ENCODE data around the gene TCAF2.
"Not testable (repeated sequence)": the region's sequence is repeated elsewhere in the genome, so short reads cannot be mapped to it uniquely, and the experiment has no call there.

The TCAF2 gene

GRCh38 chr7:143620646-143621045 lies at the start of gene TCAF2:
TCAF2 (plus strand) TSS chr7:143620974.
- DNase-seq (ENCODE audit: low spot score): not testable (repeated sequence)

GRCh38 chr7:143571501-143571900 lies 49.3 kb upstream of the TCAF2 start, which contains the start of gene CTAGE15:
CTAGE15 (plus strand) TSS chr7:143571801; CDS start chr7:143571818, 17 bp downstream.
- DNase-seq (ENCODE audit: low spot score): not testable (repeated sequence)

GRCh38 chr7:143588183-143588582 lies 32.6 kb upstream of the TCAF2 start:
- not testable (repeated sequence) for DNase-seq (ENCODE audit: low spot score)

GRCh38 chr7:143589897-143590296 lies 30.9 kb upstream of the TCAF2 start:
- not testable (repeated sequence) for DNase-seq (ENCODE audit: low spot score)

GRCh38 chr7:143598086-143598485 lies 22.7 kb upstream of the TCAF2 start:
- DNase-seq (ENCODE audit: low spot score): not testable (repeated sequence)

GRCh38 chr7:143603549-143603948 lies 17.2 kb upstream of the TCAF2 start:
- not testable (repeated sequence) for DNase-seq (ENCODE audit: low spot score)

GRCh38 chr7:143606088-143606487 lies 14.7 kb upstream of the TCAF2 start:
- DNase-seq (ENCODE audit: low spot score): not testable (repeated sequence)

- not testable (repeated sequence) for DNase-seq (ENCODE audit: low spot score)
Measured at GRCh38 chr7:143615545-143615944, 5.2 kb upstream of the TCAF2 start.

- not testable (repeated sequence) for DNase-seq (ENCODE audit: low spot score)
Measured at GRCh38 chr7:143617204-143617603, 3.6 kb upstream of the TCAF2 start.

GRCh38 chr7:143620058-143620457 lies 716 bp upstream of the TCAF2 start:
- DNase-seq (ENCODE audit: low spot score): not testable (repeated sequence)

GRCh38 chr7:143621175-143621574 lies 401 bp downstream of the TCAF2 start:
- DNase-seq (ENCODE audit: low spot score): not testable (repeated sequence)

- DNase-seq (ENCODE audit: low spot score): not testable (repeated sequence)
Measured at GRCh38 chr7:143622130-143622529, 1.4 kb downstream of the TCAF2 start.

- not testable (repeated sequence) for DNase-seq (ENCODE audit: low spot score)
Measured at GRCh38 chr7:143630653-143631052, 9.9 kb downstream of the TCAF2 start.

- not testable (repeated sequence) for DNase-seq (ENCODE audit: low spot score)
Measured at GRCh38 chr7:143632506-143632905, 11.7 kb downstream of the TCAF2 start.

- not testable (repeated sequence) for DNase-seq (ENCODE audit: low spot score)
Measured at GRCh38 chr7:143633013-143633618, 12.3 kb downstream of the TCAF2 start.

GRCh38 chr7:143635364-143636240 lies 14.8 kb downstream of the TCAF2 start:
- DNase-seq (ENCODE audit: low spot score): not testable (repeated sequence)

- not testable (repeated sequence) for DNase-seq (ENCODE audit: low spot score)
Measured at GRCh38 chr7:143639372-143639771, 18.6 kb downstream of the TCAF2 start.

- not testable (repeated sequence) for DNase-seq (ENCODE audit: low spot score)
Measured at GRCh38 chr7:143640528-143641189, 19.9 kb downstream of the TCAF2 start.

- not testable (repeated sequence) for DNase-seq (ENCODE audit: low spot score)
Measured at GRCh38 chr7:143646598-143646997, 25.8 kb downstream of the TCAF2 start.

- DNase-seq (ENCODE audit: low spot score): not testable (repeated sequence)
Measured at GRCh38 chr7:143649902-143650301, 29.1 kb downstream of the TCAF2 start.

GRCh38 chr7:143650447-143650846 lies 29.7 kb downstream of the TCAF2 start:
- DNase-seq (ENCODE audit: low spot score): not testable (repeated sequence)
